Measurements from ENCODE around the gene PPFIA2. TPM values are rescaled to one million over a fixed set of nuclear protein-coding genes. Genes with fewer than 3 reads are reported as not detected.

Gene PPFIA2
- total RNA-seq, 1 experiment from 2014 or later = 1.1 TPM

DNA sequence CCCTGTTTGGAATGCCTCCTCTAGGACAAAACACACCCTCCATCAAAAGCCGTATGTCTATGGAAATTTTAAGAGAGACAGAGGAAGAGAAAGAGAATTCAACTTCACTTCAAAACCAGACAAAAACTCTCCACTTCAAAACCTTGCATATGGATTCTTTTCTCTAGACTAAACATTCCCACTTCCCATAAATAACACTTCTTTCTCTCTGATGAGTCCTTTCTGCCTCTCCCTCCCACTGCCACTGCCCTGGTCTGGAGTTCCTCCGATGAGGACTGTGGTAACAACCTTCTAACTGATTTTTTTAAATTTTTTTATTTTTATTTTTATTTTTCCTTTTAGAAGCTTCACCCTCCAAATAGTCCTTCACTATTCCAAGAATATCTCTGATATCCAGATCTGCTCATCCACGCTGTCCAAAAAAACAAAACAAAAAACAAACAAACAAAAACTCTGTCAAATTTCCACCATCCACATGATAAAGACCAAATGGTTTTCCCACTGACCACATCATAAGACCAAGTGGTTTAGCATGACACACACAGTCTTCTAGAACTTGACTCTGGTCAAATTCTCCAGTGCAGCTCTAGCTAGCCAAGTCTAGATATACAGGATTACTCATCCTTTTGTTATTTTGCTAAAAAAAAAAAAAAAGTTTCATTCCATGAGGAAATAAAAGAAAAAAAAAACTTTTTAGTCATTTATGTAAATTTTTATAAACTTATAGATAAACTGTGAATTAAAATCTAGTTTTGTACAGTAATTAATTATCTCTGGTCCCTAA, 256.0 kb downstream of the PPFIA2 start:
- Mint-ChIP-seq H3K36me3 (no peaks in the 10 kb centered on the region), H3K4me3 (no peak overlapping the region), H3K4me1 (no peaks in the 10 kb centered on the region), H3K27me3 (ENCODE audit: low read depth) (no peaks in the 10 kb centered on the region), H3K27ac (no peak overlapping the region), H3K9me3 (0 out of 2 replicates have a peak, but pooled peaks cover 4% of the 10 kb centered on the region)
- CTCF ChIA-PET = no interaction called here
- POLR2A ChIA-PET = no interaction called here
- no peak for DNase-seq (ENCODE audit: low spot score)
- no peak for ATAC-seq
- TF ChIP-seq MLX (CRISPR knock-in tag; IDR thresholded peaks at IDR 0.05) (no peak), NR2C2 (CRISPR knock-in tag; IDR thresholded peaks at IDR 0.05) (no peak), FOXK1 (CRISPR knock-in tag; IDR thresholded peaks at IDR 0.05) (no peak)
- TF ChIP-seq, protein P1, sequence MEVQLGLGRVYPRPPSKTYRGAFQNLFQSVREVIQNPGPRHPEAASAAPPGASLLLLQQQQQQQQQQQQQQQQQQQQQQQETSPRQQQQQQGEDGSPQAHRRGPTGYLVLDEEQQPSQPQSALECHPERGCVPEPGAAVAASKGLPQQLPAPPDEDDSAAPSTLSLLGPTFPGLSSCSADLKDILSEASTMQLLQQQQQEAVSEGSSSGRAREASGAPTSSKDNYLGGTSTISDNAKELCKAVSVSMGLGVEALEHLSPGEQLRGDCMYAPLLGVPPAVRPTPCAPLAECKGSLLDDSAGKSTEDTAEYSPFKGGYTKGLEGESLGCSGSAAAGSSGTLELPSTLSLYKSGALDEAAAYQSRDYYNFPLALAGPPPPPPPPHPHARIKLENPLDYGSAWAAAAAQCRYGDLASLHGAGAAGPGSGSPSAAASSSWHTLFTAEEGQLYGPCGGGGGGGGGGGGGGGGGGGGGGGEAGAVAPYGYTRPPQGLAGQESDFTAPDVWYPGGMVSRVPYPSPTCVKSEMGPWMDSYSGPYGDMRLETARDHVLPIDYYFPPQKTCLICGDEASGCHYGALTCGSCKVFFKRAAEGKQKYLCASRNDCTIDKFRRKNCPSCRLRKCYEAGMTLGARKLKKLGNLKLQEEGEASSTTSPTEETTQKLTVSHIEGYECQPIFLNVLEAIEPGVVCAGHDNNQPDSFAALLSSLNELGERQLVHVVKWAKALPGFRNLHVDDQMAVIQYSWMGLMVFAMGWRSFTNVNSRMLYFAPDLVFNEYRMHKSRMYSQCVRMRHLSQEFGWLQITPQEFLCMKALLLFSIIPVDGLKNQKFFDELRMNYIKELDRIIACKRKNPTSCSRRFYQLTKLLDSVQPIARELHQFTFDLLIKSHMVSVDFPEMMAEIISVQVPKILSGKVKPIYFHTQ (CRISPR knock-in tag; IDR thresholded peaks at IDR 0.05) = no peak
- TF ChIP-seq, protein P2, sequence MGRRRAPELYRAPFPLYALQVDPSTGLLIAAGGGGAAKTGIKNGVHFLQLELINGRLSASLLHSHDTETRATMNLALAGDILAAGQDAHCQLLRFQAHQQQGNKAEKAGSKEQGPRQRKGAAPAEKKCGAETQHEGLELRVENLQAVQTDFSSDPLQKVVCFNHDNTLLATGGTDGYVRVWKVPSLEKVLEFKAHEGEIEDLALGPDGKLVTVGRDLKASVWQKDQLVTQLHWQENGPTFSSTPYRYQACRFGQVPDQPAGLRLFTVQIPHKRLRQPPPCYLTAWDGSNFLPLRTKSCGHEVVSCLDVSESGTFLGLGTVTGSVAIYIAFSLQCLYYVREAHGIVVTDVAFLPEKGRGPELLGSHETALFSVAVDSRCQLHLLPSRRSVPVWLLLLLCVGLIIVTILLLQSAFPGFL (CRISPR knock-in tag; IDR thresholded peaks at IDR 0.05; ENCODE audit: borderline replicate concordance) = no peak

- no peak overlapping the region for H3K4me3 Mint-ChIP-seq
- ATAC-seq (no peak), DNase-seq (ENCODE audit: low spot score) (no peak)
- no peak overlapping the region for H3K27ac Mint-ChIP-seq
- TF ChIP-seq ESRRA (CRISPR knock-in tag; IDR thresholded peaks at IDR 0.05; ENCODE audit: borderline replicate concordance) = no peak
- TF ChIP-seq, protein P3, sequence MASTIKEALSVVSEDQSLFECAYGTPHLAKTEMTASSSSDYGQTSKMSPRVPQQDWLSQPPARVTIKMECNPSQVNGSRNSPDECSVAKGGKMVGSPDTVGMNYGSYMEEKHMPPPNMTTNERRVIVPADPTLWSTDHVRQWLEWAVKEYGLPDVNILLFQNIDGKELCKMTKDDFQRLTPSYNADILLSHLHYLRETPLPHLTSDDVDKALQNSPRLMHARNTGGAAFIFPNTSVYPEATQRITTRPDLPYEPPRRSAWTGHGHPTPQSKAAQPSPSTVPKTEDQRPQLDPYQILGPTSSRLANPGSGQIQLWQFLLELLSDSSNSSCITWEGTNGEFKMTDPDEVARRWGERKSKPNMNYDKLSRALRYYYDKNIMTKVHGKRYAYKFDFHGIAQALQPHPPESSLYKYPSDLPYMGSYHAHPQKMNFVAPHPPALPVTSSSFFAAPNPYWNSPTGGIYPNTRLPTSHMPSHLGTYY (CRISPR knock-in tag; IDR thresholded peaks at IDR 0.05) = no peak
- no peak for TF ChIP-seq SOX15 (CRISPR knock-in tag; IDR thresholded peaks at IDR 0.05)
- no peak for TF ChIP-seq SMAD3 (CRISPR knock-in tag; IDR thresholded peaks at IDR 0.05; ENCODE audit: borderline replicate concordance)
- TF ChIP-seq CTCF (IDR thresholded peaks at IDR 0.05) = no peak
- no peak for TF ChIP-seq ATF1 (CRISPR knock-in tag; IDR thresholded peaks at IDR 0.05)
- TF ChIP-seq, protein P4, sequence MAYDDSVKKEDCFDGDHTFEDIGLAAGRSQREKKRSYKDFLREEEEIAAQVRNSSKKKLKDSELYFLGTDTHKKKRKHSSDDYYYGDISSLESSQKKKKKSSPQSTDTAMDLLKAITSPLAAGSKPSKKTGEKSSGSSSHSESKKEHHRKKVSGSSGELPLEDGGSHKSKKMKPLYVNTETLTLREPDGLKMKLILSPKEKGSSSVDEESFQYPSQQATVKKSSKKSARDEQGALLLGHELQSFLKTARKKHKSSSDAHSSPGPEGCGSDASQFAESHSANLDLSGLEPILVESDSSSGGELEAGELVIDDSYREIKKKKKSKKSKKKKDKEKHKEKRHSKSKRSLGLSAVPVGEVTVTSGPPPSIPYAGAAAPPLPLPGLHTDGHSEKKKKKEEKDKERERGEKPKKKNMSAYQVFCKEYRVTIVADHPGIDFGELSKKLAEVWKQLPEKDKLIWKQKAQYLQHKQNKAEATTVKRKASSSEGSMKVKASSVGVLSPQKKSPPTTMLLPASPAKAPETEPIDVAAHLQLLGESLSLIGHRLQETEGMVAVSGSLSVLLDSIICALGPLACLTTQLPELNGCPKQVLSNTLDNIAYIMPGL (CRISPR knock-in tag; IDR thresholded peaks at IDR 0.05) = no peak
- TF ChIP-seq E2F4 (CRISPR knock-in tag; IDR thresholded peaks at IDR 0.05; ENCODE audit: borderline replicate concordance, low read depth) = no peak
- TF ChIP-seq ZNF396 (CRISPR knock-in tag; IDR thresholded peaks at IDR 0.05; ENCODE audit: borderline replicate concordance) = no peak
- TF ChIP-seq, protein P5, sequence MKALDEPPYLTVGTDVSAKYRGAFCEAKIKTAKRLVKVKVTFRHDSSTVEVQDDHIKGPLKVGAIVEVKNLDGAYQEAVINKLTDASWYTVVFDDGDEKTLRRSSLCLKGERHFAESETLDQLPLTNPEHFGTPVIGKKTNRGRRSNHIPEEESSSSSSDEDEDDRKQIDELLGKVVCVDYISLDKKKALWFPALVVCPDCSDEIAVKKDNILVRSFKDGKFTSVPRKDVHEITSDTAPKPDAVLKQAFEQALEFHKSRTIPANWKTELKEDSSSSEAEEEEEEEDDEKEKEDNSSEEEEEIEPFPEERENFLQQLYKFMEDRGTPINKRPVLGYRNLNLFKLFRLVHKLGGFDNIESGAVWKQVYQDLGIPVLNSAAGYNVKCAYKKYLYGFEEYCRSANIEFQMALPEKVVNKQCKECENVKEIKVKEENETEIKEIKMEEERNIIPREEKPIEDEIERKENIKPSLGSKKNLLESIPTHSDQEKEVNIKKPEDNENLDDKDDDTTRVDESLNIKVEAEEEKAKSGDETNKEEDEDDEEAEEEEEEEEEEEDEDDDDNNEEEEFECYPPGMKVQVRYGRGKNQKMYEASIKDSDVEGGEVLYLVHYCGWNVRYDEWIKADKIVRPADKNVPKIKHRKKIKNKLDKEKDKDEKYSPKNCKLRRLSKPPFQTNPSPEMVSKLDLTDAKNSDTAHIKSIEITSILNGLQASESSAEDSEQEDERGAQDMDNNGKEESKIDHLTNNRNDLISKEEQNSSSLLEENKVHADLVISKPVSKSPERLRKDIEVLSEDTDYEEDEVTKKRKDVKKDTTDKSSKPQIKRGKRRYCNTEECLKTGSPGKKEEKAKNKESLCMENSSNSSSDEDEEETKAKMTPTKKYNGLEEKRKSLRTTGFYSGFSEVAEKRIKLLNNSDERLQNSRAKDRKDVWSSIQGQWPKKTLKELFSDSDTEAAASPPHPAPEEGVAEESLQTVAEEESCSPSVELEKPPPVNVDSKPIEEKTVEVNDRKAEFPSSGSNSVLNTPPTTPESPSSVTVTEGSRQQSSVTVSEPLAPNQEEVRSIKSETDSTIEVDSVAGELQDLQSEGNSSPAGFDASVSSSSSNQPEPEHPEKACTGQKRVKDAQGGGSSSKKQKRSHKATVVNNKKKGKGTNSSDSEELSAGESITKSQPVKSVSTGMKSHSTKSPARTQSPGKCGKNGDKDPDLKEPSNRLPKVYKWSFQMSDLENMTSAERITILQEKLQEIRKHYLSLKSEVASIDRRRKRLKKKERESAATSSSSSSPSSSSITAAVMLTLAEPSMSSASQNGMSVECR (CRISPR knock-in tag; IDR thresholded peaks at IDR 0.05; ENCODE audit: borderline replicate concordance) = no peak
- TF ChIP-seq RORB (CRISPR knock-in tag; IDR thresholded peaks at IDR 0.05) = no peak
- H3K4me1 Mint-ChIP-seq = no peaks in the 10 kb centered on the region
- 0 out of 2 replicates have a peak, but pooled peaks cover 4% of the 10 kb centered on the region for H3K9me3 Mint-ChIP-seq
- CTCF ChIA-PET = no interaction called here
- POLR2A ChIA-PET = interaction anchor here (0.5 kb wide), 1 partner anchor 300 kb away, joined by 3 read pairs; no protein-coding TSS in a partner anchor
- H3K36me3 Mint-ChIP-seq = no peaks in the 10 kb centered on the region
- no peaks in the 10 kb centered on the region for H3K27me3 Mint-ChIP-seq (ENCODE audit: low read depth)
Observed at GRCh38 chr12:81500788-81501187, 258.4 kb downstream of the PPFIA2 start.

All from WTC11 (cell line).